ENCODE data around the gene MIPEP. TPM values are rescaled to one million over a fixed set of nuclear protein-coding genes. Genes with fewer than 3 reads are reported as not detected.

The MIPEP gene
- total RNA-seq, 1 donor from 2014 or later: 13.0 TPM

DNA sequence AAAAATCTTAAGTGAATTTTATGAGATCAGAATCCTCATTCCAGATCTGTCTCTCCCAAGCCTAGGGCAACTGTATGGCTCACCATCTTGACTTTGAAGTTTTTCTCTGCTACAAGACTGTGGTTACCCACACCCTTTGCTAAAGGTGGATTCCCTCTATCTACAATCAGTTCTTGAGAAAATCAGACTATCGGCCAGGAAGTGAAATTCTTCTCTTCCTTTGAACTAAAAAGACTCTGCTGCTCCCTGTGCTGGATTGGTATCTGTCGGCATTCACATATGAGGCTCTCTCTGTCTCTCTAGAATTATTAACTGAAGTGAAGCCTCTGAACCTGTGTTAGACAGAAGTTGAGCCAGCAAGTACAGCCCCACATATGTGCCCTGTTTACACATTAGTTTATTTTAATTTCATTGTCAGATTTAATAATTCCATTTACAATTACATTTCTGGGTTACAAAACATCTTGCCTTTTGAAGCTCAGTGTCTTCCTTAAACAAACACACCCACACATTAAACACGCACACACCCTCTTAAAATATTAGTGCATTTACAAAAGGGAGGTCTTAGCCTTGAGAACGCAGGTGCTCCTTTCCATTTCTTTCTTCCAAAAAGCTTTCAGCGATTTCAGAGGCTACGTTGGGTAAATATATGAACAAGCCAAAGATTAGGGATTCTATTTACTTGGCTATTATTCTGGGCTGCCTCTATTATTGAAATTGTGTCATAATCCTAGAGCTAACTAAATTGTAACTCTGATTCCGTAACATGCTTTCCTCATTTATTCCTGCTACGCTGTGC, 145.7 kb downstream of the MIPEP start:
- H3K36me3 Mint-ChIP-seq (ENCODE audit: low read depth, unreplicated experiment): no peaks in the 10 kb centered on the region
- peaks cover 22% of the 10 kb centered on the region for H3K4me1 Mint-ChIP-seq (ENCODE audit: low read depth, unreplicated experiment)
- no peaks in the 10 kb centered on the region for H3K79me2 ChIP-seq (ENCODE audit: insufficient read depth, low read length)
- no peak overlapping the region for H3K4me2 ChIP-seq (ENCODE audit: low read length)
- no peak overlapping the region for H3K27ac ChIP-seq (ENCODE audit: low read depth, low read length)
- H3K27me3 ChIP-seq (ENCODE audit: insufficient read depth, low read length): no peaks in the 10 kb centered on the region
- no peak overlapping the region for H3K9ac ChIP-seq (ENCODE audit: low read length)
- no peak overlapping the region for H3K4me3 ChIP-seq (ENCODE audit: insufficient read depth, low read depth, low read length)
- no peak overlapping the region for H3K27ac Mint-ChIP-seq (ENCODE audit: unreplicated experiment)
- DNase-seq (ENCODE audit: low read depth): no peak
- H3K36me3 ChIP-seq (ENCODE audit: insufficient read depth, low read length): no peaks in the 10 kb centered on the region
- TF ChIP-seq EZH2 (IDR thresholded peaks at IDR 0.05; ENCODE audit: insufficient read depth, low read length): no peak
- TF ChIP-seq, protein P1, sequence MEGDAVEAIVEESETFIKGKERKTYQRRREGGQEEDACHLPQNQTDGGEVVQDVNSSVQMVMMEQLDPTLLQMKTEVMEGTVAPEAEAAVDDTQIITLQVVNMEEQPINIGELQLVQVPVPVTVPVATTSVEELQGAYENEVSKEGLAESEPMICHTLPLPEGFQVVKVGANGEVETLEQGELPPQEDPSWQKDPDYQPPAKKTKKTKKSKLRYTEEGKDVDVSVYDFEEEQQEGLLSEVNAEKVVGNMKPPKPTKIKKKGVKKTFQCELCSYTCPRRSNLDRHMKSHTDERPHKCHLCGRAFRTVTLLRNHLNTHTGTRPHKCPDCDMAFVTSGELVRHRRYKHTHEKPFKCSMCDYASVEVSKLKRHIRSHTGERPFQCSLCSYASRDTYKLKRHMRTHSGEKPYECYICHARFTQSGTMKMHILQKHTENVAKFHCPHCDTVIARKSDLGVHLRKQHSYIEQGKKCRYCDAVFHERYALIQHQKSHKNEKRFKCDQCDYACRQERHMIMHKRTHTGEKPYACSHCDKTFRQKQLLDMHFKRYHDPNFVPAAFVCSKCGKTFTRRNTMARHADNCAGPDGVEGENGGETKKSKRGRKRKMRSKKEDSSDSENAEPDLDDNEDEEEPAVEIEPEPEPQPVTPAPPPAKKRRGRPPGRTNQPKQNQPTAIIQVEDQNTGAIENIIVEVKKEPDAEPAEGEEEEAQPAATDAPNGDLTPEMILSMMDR (IDR thresholded peaks at IDR 0.05; ENCODE audit: insufficient read depth, low read depth, low read length): no peak
- no peaks in the 10 kb centered on the region for H4K20me1 ChIP-seq (ENCODE audit: insufficient read depth, low read length)
- no peaks in the 10 kb centered on the region for H3K9me3 Mint-ChIP-seq (ENCODE audit: unreplicated experiment)
- no peaks in the 10 kb centered on the region for H3K9me3 ChIP-seq (ENCODE audit: insufficient read depth, low read depth, low read length)
- no peak overlapping the region for H3K4me3 Mint-ChIP-seq (ENCODE audit: unreplicated experiment)
- no peak for FAIRE-seq
- H3K4me1 ChIP-seq (ENCODE audit: insufficient read depth, low read length): no peaks in the 10 kb centered on the region
- H3K27me3 Mint-ChIP-seq (ENCODE audit: low read depth, unreplicated experiment): no peaks in the 10 kb centered on the region
- H2AFZ ChIP-seq (ENCODE audit: low read depth, low read length): no peak overlapping the region

DNA sequence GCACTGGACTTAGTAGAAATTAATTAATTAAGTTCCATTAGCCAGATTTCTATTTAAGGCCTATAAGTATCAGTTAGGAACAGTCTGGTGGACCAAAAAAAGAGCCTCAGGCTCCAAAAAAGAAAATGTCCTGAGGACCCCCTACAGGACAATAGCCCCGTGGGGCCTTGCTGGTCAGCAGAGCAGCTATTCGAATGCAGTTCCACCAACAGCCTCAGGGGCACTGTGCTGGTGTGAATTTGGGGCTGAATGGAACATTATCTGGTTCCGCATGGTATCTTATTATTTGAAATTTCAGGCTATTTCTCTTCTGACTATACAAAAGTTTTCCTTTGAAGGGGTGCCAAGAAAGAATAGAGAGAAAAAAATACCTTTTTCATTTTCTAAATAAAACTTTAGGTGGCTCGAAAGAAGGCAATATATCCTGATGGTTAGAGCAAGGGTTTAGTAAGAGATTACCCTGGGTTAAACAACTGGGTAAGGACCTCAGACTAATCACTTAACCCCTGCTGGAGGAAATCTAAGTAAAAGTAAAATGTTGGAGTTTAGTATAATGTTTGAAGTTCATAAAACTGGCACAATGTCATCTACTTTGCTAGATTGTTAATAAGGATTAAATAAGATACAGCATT, 147.2 kb downstream of the MIPEP start:
- H3K4me3 ChIP-seq (ENCODE audit: insufficient read depth, low read depth, low read length): no peak overlapping the region
- Mint-ChIP-seq H3K4me3 (ENCODE audit: unreplicated experiment) (no peak overlapping the region), H3K27ac (ENCODE audit: unreplicated experiment) (no peak overlapping the region), H3K27me3 (ENCODE audit: low read depth, unreplicated experiment) (no peaks in the 10 kb centered on the region), H3K9me3 (ENCODE audit: unreplicated experiment) (no peaks in the 10 kb centered on the region), H3K36me3 (ENCODE audit: low read depth, unreplicated experiment) (no peaks in the 10 kb centered on the region), H3K4me1 (ENCODE audit: low read depth, unreplicated experiment) (peaks cover 22% of the 10 kb centered on the region)
- TF ChIP-seq, protein P1 (IDR thresholded peaks at IDR 0.05; ENCODE audit: insufficient read depth, low read depth, low read length): peak; percentile 45
- no peak for TF ChIP-seq EZH2 (IDR thresholded peaks at IDR 0.05; ENCODE audit: insufficient read depth, low read length)
- H3K27me3 ChIP-seq (ENCODE audit: insufficient read depth, low read length): no peaks in the 10 kb centered on the region
- H3K36me3 ChIP-seq (ENCODE audit: insufficient read depth, low read length): no peaks in the 10 kb centered on the region
- no peak for FAIRE-seq
- no peaks in the 10 kb centered on the region for H3K9me3 ChIP-seq (ENCODE audit: insufficient read depth, low read depth, low read length)
- no peak for DNase-seq (ENCODE audit: low read depth)
- no peak overlapping the region for H3K4me2 ChIP-seq (ENCODE audit: low read length)
- no peak overlapping the region for H3K27ac ChIP-seq (ENCODE audit: low read depth, low read length)
- no peaks in the 10 kb centered on the region for H3K4me1 ChIP-seq (ENCODE audit: insufficient read depth, low read length)
- H3K9ac ChIP-seq (ENCODE audit: low read length): no peak overlapping the region
- H2AFZ ChIP-seq (ENCODE audit: low read depth, low read length): no peak overlapping the region
- H3K79me2 ChIP-seq (ENCODE audit: insufficient read depth, low read length): no peaks in the 10 kb centered on the region
- H4K20me1 ChIP-seq (ENCODE audit: insufficient read depth, low read length): no peaks in the 10 kb centered on the region

DNA sequence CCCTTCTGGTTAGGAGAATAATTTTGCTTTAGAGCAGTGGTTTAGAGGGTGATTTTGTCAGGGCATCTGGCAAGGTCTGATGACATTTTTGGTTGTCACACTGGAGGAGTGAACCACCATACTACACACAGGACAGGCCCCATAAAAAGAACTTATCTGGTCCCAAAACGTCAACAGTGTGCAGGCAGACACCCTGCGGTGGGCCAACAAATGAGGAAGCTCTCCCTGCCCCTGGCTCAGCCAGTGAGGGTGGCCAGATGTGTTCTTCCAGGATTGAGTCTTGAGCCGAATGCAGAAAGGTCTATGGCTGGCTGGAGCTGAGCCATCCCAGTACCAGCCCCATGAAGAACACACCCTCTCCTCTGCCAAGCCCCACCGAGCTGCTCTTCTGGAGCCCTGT, 149.2 kb downstream of the MIPEP start:
- Mint-ChIP-seq H3K9me3 (ENCODE audit: unreplicated experiment) (no peaks in the 10 kb centered on the region), H3K4me3 (ENCODE audit: unreplicated experiment) (no peak overlapping the region), H3K27ac (ENCODE audit: unreplicated experiment) (no peak overlapping the region), H3K27me3 (ENCODE audit: low read depth, unreplicated experiment) (no peaks in the 10 kb centered on the region), H3K4me1 (ENCODE audit: low read depth, unreplicated experiment) (peaks cover 22% of the 10 kb centered on the region), H3K36me3 (ENCODE audit: low read depth, unreplicated experiment) (no peaks in the 10 kb centered on the region)
- Histone ChIP-seq H3K4me3 (ENCODE audit: insufficient read depth, low read depth, low read length) (no peak overlapping the region), H4K20me1 (ENCODE audit: insufficient read depth, low read length) (no peaks in the 10 kb centered on the region), H3K36me3 (ENCODE audit: insufficient read depth, low read length) (no peaks in the 10 kb centered on the region), H2AFZ (ENCODE audit: low read depth, low read length) (no peak overlapping the region), H3K9ac (ENCODE audit: low read length) (no peak overlapping the region), H3K4me2 (ENCODE audit: low read length) (no peak overlapping the region), H3K27ac (ENCODE audit: low read depth, low read length) (no peak overlapping the region), H3K79me2 (ENCODE audit: insufficient read depth, low read length) (no peaks in the 10 kb centered on the region), H3K4me1 (ENCODE audit: insufficient read depth, low read length) (no peaks in the 10 kb centered on the region), H3K27me3 (ENCODE audit: insufficient read depth, low read length) (no peaks in the 10 kb centered on the region), H3K9me3 (ENCODE audit: insufficient read depth, low read depth, low read length) (no peaks in the 10 kb centered on the region)
- TF ChIP-seq, protein P1 (IDR thresholded peaks at IDR 0.05; ENCODE audit: insufficient read depth, low read depth, low read length): no peak
- TF ChIP-seq EZH2 (IDR thresholded peaks at IDR 0.05; ENCODE audit: insufficient read depth, low read length): no peak
- DNase-seq (ENCODE audit: low read depth) (no peak), FAIRE-seq (no peak)
